IPS-18c (cell line): ENCODE measurements around the gene ATP8B4.

ENCODE experiments used
- H3K4me3 ChIP-seq: 2 replicates; pipeline ENCODE4 v1.7.0; 2013; ENCODE audit warnings: low read depth, mild to moderate bottlenecking, low read length, moderate library complexity; ENCODE audit not compliant: insufficient read depth
- H3K9me3 ChIP-seq: one replicate; pipeline ENCODE4 v1.6.1; 2013; ENCODE audit warnings: mild to moderate bottlenecking, low read length, moderate library complexity; ENCODE audit not compliant: control insufficient read depth, insufficient read depth

ATP8B4 gene

GRCh38 chr15:49902685-49903501 is 216.1 kb downstream of the ATP8B4 start:
- Histone ChIP-seq H3K9me3 (no peaks in the 10 kb centered on the region), H3K4me3 (no peak overlapping the region)

- Histone ChIP-seq H3K9me3 (no peaks in the 10 kb centered on the region), H3K4me3 (no peak overlapping the region)
Observed at GRCh38 chr15:49901996-49902684, 216.9 kb downstream of the ATP8B4 start.

- no peak overlapping the region for H3K4me3 ChIP-seq
- H3K9me3 ChIP-seq: no peaks in the 10 kb centered on the region
Observed at GRCh38 chr15:49901321-49901720, 217.7 kb downstream of the ATP8B4 start.

GRCh38 chr15:49900903-49901235 is 218.2 kb downstream of the ATP8B4 start:
- no peak overlapping the region for H3K4me3 ChIP-seq
- H3K9me3 ChIP-seq: no peaks in the 10 kb centered on the region

GRCh38 chr15:49900006-49900902 is 218.8 kb downstream of the ATP8B4 start:
- H3K9me3 ChIP-seq: no peaks in the 10 kb centered on the region
- no peak overlapping the region for H3K4me3 ChIP-seq

GRCh38 chr15:49898575-49899283 is 220.3 kb downstream of the ATP8B4 start:
- Histone ChIP-seq H3K4me3 (no peak overlapping the region), H3K9me3 (no peaks in the 10 kb centered on the region)

- Histone ChIP-seq H3K9me3 (no peaks in the 10 kb centered on the region), H3K4me3 (no peak overlapping the region)
Observed at GRCh38 chr15:49898097-49898496, 220.9 kb downstream of the ATP8B4 start.

GRCh38 chr15:49895347-49896223 is 223.4 kb downstream of the ATP8B4 start:
- Histone ChIP-seq H3K4me3 (no peak overlapping the region), H3K9me3 (no peaks in the 10 kb centered on the region)

- H3K9me3 ChIP-seq: no peaks in the 10 kb centered on the region
- no peak overlapping the region for H3K4me3 ChIP-seq
Observed at GRCh38 chr15:49890689-49891088, 228.3 kb downstream of the ATP8B4 start.

GRCh38 chr15:49889536-49889935 is 229.5 kb downstream of the ATP8B4 start:
- no peaks in the 10 kb centered on the region for H3K9me3 ChIP-seq
- no peak overlapping the region for H3K4me3 ChIP-seq

GRCh38 chr15:49888734-49889133 is 230.3 kb downstream of the ATP8B4 start:
- Histone ChIP-seq H3K9me3 (no peaks in the 10 kb centered on the region), H3K4me3 (no peak overlapping the region)

GRCh38 chr15:49888323-49888693 is 230.7 kb downstream of the ATP8B4 start:
- no peaks in the 10 kb centered on the region for H3K9me3 ChIP-seq
- no peak overlapping the region for H3K4me3 ChIP-seq

- no peak overlapping the region for H3K4me3 ChIP-seq
- no peaks in the 10 kb centered on the region for H3K9me3 ChIP-seq
Observed at GRCh38 chr15:49887659-49888322, 231.2 kb downstream of the ATP8B4 start.

- H3K4me3 ChIP-seq: no peak overlapping the region
- H3K9me3 ChIP-seq: no peaks in the 10 kb centered on the region
Observed at GRCh38 chr15:49883121-49883520, 235.9 kb downstream of the ATP8B4 start.

- no peaks in the 10 kb centered on the region for H3K9me3 ChIP-seq
- no peak overlapping the region for H3K4me3 ChIP-seq
Observed at GRCh38 chr15:49881866-49882265, 237.2 kb downstream of the ATP8B4 start.

- no peaks in the 10 kb centered on the region for H3K9me3 ChIP-seq
- H3K4me3 ChIP-seq: no peak overlapping the region
Observed at GRCh38 chr15:49881433-49881832, 237.6 kb downstream of the ATP8B4 start.
